Head of caudate nucleus (tissue), 42 donors: ENCODE measurements around the gene TNFRSF1B.
A peak's percentile ranks its signal among the peaks of the same experiment; 100 is the strongest.

ENCODE experiments used
- DNase-seq, 42 donors: peaks; one replicate each; pipeline versions ENCODE4 v3.0.0 to v3.0.0-alpha.2; 2020 to 2021; ENCODE audit warnings: mixed read lengths in 7 of 42
- intact Hi-C: fragments of 100-400 bp; cut with DNase I; formaldehyde crosslinking; loops from one replicate; pipeline ENCODE4 v1.15.0; 2022

TNFRSF1B gene

GRCh38 chr1:12152113-12152891 is 14.5 kb upstream of the TNFRSF1B start:
- no peak for DNase-seq
- intact Hi-C loops = no loop called here

GRCh38 chr1:12153181-12153785 is 13.5 kb upstream of the TNFRSF1B start:
- intact Hi-C loops = no loop called here

GRCh38 chr1:12155328-12155727 is 11.5 kb upstream of the TNFRSF1B start:
- intact Hi-C loops = no loop called here
- no peak for DNase-seq

More at GRCh38 chr1:12153181-12153785, 13.5 kb upstream of the TNFRSF1B start:
- DNase-seq = peak in 23 of 42 donors; percentile 25 to 78 (median 50)

GRCh38 chr1:12157366-12158231 is 9.2 kb upstream of the TNFRSF1B start:
- intact Hi-C loops = no loop called here
- no peak for DNase-seq

GRCh38 chr1:12158357-12159092 is 8.3 kb upstream of the TNFRSF1B start:
- no peak for DNase-seq
- intact Hi-C loops = no loop called here

GRCh38 chr1:12159816-12160215 is 7.0 kb upstream of the TNFRSF1B start:
- DNase-seq = no peak

GRCh38 chr1:12161324-12161661 is 5.5 kb upstream of the TNFRSF1B start:
- no peak for DNase-seq
- intact Hi-C loops = no loop called here

More at GRCh38 chr1:12159816-12160215, 7.0 kb upstream of the TNFRSF1B start:
- intact Hi-C loops = no loop called here

- peak in 35 of 42 donors; percentile 35 to 82 (median 52) for DNase-seq
- intact Hi-C loops = no loop called here
Observed at GRCh38 chr1:12161662-12162458, 4.9 kb upstream of the TNFRSF1B start.

- no peak for DNase-seq
- intact Hi-C loops = no loop called here
Observed at GRCh38 chr1:12162459-12163137, 4.2 kb upstream of the TNFRSF1B start.

GRCh38 chr1:12163210-12163609 is 3.6 kb upstream of the TNFRSF1B start:
- intact Hi-C loops = no loop called here
- no peak for DNase-seq

- DNase-seq = no peak
- intact Hi-C loops = no loop called here
Observed at GRCh38 chr1:12164210-12164609, 2.6 kb upstream of the TNFRSF1B start.

GRCh38 chr1:12165342-12165741 is 1.4 kb upstream of the TNFRSF1B start:
- DNase-seq = no peak
- intact Hi-C loops = no loop called here

GRCh38 chr1:12167493-12168429 is 970 bp downstream of the TNFRSF1B start:
- intact Hi-C loops = no loop called here
- DNase-seq = no peak

- DNase-seq = no peak
Observed at GRCh38 chr1:12168451-12169160, 1.8 kb downstream of the TNFRSF1B start.

GRCh38 chr1:12169442-12170135 is 2.8 kb downstream of the TNFRSF1B start:
- intact Hi-C loops = no loop called here

More at GRCh38 chr1:12168451-12169160, 1.8 kb downstream of the TNFRSF1B start:
- intact Hi-C loops = no loop called here

More at GRCh38 chr1:12169442-12170135, 2.8 kb downstream of the TNFRSF1B start:
- DNase-seq = no peak
